HG02642 (cell line): ENCODE results near the gene FZD1.
A peak's percentile ranks its signal among the peaks of the same experiment; 100 is the strongest.

ENCODE experiments used
- ATAC-seq: cut with Tn5 transposase; IDR thresholded peaks from one replicate; pipeline ENCODE4 v1.9.1; 2021; ENCODE audit warnings: mild to moderate bottlenecking; ENCODE audit not compliant: unreplicated experiment, poor library complexity

The FZD1 gene

GRCh38 chr7:91264924-91265681, 870 bp downstream of the FZD1 start:
- ATAC-seq = peak; percentile 34

GRCh38 chr7:91265693-91266066, 1.4 kb downstream of the FZD1 start:
- no peak for ATAC-seq

GRCh38 chr7:91266067-91266688, 1.9 kb downstream of the FZD1 start:
- ATAC-seq = no peak

GRCh38 chr7:91266689-91267090, 2.5 kb downstream of the FZD1 start:
- no peak for ATAC-seq

GRCh38 chr7:91267171-91267955, 3.1 kb downstream of the FZD1 start:
- no peak for ATAC-seq

GRCh38 chr7:91270372-91270771, 6.1 kb downstream of the FZD1 start:
- no peak for ATAC-seq

GRCh38 chr7:91276909-91277308, 12.7 kb downstream of the FZD1 start:
- ATAC-seq = peak; percentile 84

- ATAC-seq = peak; percentile 44
Observed at GRCh38 chr7:91280185-91280584, 16.0 kb downstream of the FZD1 start.

- no peak for ATAC-seq
Observed at GRCh38 chr7:91280604-91281003, 16.4 kb downstream of the FZD1 start.

GRCh38 chr7:91285696-91286355, 21.6 kb downstream of the FZD1 start:
- no peak for ATAC-seq

GRCh38 chr7:91286432-91286831, 22.2 kb downstream of the FZD1 start:
- no peak for ATAC-seq

GRCh38 chr7:91287371-91288084, 23.3 kb downstream of the FZD1 start:
- no peak for ATAC-seq

GRCh38 chr7:91288208-91288824, 24.1 kb downstream of the FZD1 start:
- ATAC-seq = no peak

GRCh38 chr7:91289633-91290254, 25.5 kb downstream of the FZD1 start:
- no peak for ATAC-seq

- no peak for ATAC-seq
Observed at GRCh38 chr7:91291302-91291701, 27.1 kb downstream of the FZD1 start.

- ATAC-seq = no peak
Observed at GRCh38 chr7:91291902-91292301, 27.7 kb downstream of the FZD1 start.

GRCh38 chr7:91292506-91292905, 28.3 kb downstream of the FZD1 start:
- no peak for ATAC-seq

- no peak for ATAC-seq
Observed at GRCh38 chr7:91293136-91293535, 28.9 kb downstream of the FZD1 start.

- no peak for ATAC-seq
Observed at GRCh38 chr7:91293840-91294239, 29.6 kb downstream of the FZD1 start.
